ENCODE measurements around the gene MYO16.

DNA sequence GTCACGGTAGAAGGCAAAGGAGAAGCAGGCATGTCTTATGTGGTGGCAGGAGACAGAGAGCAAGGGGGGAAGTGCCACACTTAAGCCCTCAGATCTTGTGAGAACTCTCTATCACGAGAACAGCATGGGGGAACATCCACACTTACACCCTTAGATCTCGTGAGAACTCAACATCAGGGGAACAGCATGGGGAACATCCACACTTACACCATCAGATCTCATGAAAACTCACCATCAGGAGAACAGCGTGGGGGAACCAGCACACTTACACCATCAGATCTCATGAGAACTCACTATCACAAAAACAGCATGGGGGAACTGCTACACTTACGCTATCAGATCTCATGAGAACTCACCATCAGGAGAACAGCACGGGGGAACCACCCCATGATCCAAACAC lies 445.0 kb downstream of the MYO16 start:
- TF ChIP-seq GATA3 (IDR thresholded peaks at IDR 0.05; ENCODE audit: low read depth, low read length) (no peak), GATA2 (IDR thresholded peaks at IDR 0.05; ENCODE audit: low read depth, low read length) (no peak)
